HG02642 (cell line): ENCODE measurements around the gene NDUFB3.
"Not testable (repeated sequence)": the region's sequence is repeated elsewhere in the genome, so short reads cannot be mapped to it uniquely, and the experiment has no call there.

Source experiments
- ATAC-seq: cut with Tn5 transposase; IDR thresholded peaks from one replicate; pipeline ENCODE4 v1.9.1; 2021; ENCODE audit warnings: mild to moderate bottlenecking; ENCODE audit not compliant: unreplicated experiment, poor library complexity

Gene NDUFB3

GRCh38 chr2:201084863-201085262 is 13.1 kb downstream of the NDUFB3 start:
- ATAC-seq, result no peak

GRCh38 chr2:201090574-201090973 is 18.8 kb downstream of the NDUFB3 start:
- no peak for ATAC-seq

- ATAC-seq, result no peak
Observed at GRCh38 chr2:201093573-201093972, 21.8 kb downstream of the NDUFB3 start.

- no peak for ATAC-seq
Observed at GRCh38 chr2:201100497-201100896, 28.7 kb downstream of the NDUFB3 start.

- ATAC-seq, result no peak
Observed at GRCh38 chr2:201105759-201106158, 34.0 kb downstream of the NDUFB3 start.

- no peak for ATAC-seq
Observed at GRCh38 chr2:201107624-201108023, 35.8 kb downstream of the NDUFB3 start.

- no peak for ATAC-seq
Observed at GRCh38 chr2:201108341-201108740, 36.5 kb downstream of the NDUFB3 start.

GRCh38 chr2:201109186-201109585 is 37.4 kb downstream of the NDUFB3 start:
- no peak for ATAC-seq

GRCh38 chr2:201110615-201111014 is 38.8 kb downstream of the NDUFB3 start:
- no peak for ATAC-seq

GRCh38 chr2:201111096-201111495 is 39.3 kb downstream of the NDUFB3 start:
- no peak for ATAC-seq

GRCh38 chr2:201114350-201114749 is 42.5 kb downstream of the NDUFB3 start:
- no peak for ATAC-seq

GRCh38 chr2:201114846-201115245 is 43.0 kb downstream of the NDUFB3 start:
- ATAC-seq, result no peak

GRCh38 chr2:201116115-201116958 is 44.5 kb downstream of the NDUFB3 start, which contains the start of gene CFLAR:
Gene CFLAR (plus strand): TSS chr2:201116164. CDS start chr2:201129866, 13,702 bp downstream.
- ATAC-seq, result peak; percentile 45

GRCh38 chr2:201116959-201117734 is 45.3 kb downstream of the NDUFB3 start:
- peak; percentile 17 for ATAC-seq

- not testable (repeated sequence) for ATAC-seq
Observed at GRCh38 chr2:201117735-201118094, 45.9 kb downstream of the NDUFB3 start.

- ATAC-seq, result peak; percentile 54
Observed at GRCh38 chr2:201118121-201118960, 46.5 kb downstream of the NDUFB3 start.

GRCh38 chr2:201118961-201119854 is 47.4 kb downstream of the NDUFB3 start:
- ATAC-seq, result no peak

GRCh38 chr2:201122276-201122675 is 50.5 kb downstream of the NDUFB3 start:
- no peak for ATAC-seq

- no peak for ATAC-seq
Observed at GRCh38 chr2:201126308-201127151, 54.7 kb downstream of the NDUFB3 start.
